H1 (cell line): ENCODE results near the gene SYMPK. TPM values are rescaled to one million over a fixed set of nuclear protein-coding genes. Genes with fewer than 3 reads are reported as not detected.

Experiments used
- CHD7 ChIP-seq: fragments of 300-600 bp; sonication (generic); IDR thresholded peaks from 2 replicates; pipeline ENCODE4 v1.7.1; 2012; ENCODE audit warnings: low read length, moderate library complexity, mild to moderate bottlenecking, inconsistent platforms; ENCODE audit not compliant: insufficient replicate concordance
- CTBP2 ChIP-seq: IDR thresholded peaks from 2 replicates; pipeline ENCODE4 v1.7.0; 2011; ENCODE audit warnings: borderline replicate concordance, mild to moderate bottlenecking, moderate library complexity, mixed read lengths, low read length; ENCODE audit not compliant: insufficient read depth, insufficient read length
- E2F6 ChIP-seq: IDR thresholded peaks from 2 replicates; pipeline ENCODE4 v1.6.1; 2012; ENCODE audit warnings: inconsistent platforms
- FOSL1 ChIP-seq: IDR thresholded peaks from 2 replicates; pipeline ENCODE4 v1.6.1; 2011; ENCODE audit warnings: mild to moderate bottlenecking, low read depth, low read length, moderate library complexity; ENCODE audit not compliant: insufficient read depth
- GABPA ChIP-seq: IDR thresholded peaks from 2 replicates; pipeline ENCODE4 v1.6.1; 2011; ENCODE audit warnings: mild to moderate bottlenecking, low read length, moderate library complexity, borderline replicate concordance; ENCODE audit not compliant: insufficient read depth
- HDAC2 ChIP-seq, 2 experiments: fragments of 300-600 bp in 1 of 2; sonication (generic) in 1 of 2; IDR thresholded peaks; 2 replicates each; pipeline ENCODE4 v1.6.1; 2011 to 2012; ENCODE audit warnings: low read depth in 2 of 2, low read length in 2 of 2, mild to moderate bottlenecking in 2 of 2, moderate library complexity in 2 of 2, borderline replicate concordance in 1 of 2, inconsistent platforms in 1 of 2
- POLR2AphosphoS5 ChIP-seq: IDR thresholded peaks from 2 replicates; pipeline ENCODE4 v1.6.1; 2011; ENCODE audit warnings: low read depth, low read length
- USF2 ChIP-seq: IDR thresholded peaks from 2 replicates; pipeline ENCODE4 v1.6.1; 2011; ENCODE audit warnings: low read length, improper control_type of control experiment
- polyA plus RNA-seq, 7 experiments: library from polyadenylated mRNA; depleted of rRNA in 3 of 7; stranded (reverse) in 5 of 7; unstranded in 2 of 7; fragments of >200 nt in 5 of 7; fragments of 200-250 nt in 2 of 7; gene quantifications; 1 replicate in 5 of 7; 2 replicates in 1 of 7; 4 replicates in 1 of 7; pipeline versions ENCODE4 v1.2.1 to v1.2.3, GENCODE V29; 2011 to 2013; ENCODE audit warnings: missing spikeins in 2 of 7, mixed read lengths in 2 of 7
- total RNA-seq: library from RNA; stranded (reverse); fragmentation: NEBNext Ultra II Directional; extraction: Animal tissue kit (Norgen Biotek cat#: 25700); gene quantifications from 2 replicates; pipeline ENCODE4 v1.2.1, GENCODE V29; 2021

SYMPK gene
- total and polyA plus RNA-seq, 2 of the 8 experiments (the other 6 are each of a cell fraction or from before 2014, with no cell fraction given), result 93.6 to 99.5 TPM

- TF ChIP-seq CHD7 (no peak), CTBP2 (no peak), GABPA (no peak), USF2 (no peak), HDAC2 (IDR thresholded peaks at IDR 0.05; ENCODE audit: borderline replicate concordance in 1 of 2, low read depth in 2 of 2, low read length in 2 of 2) (no peak), FOSL1 (no peak), E2F6 (no peak), POLR2AphosphoS5 (no peak)
Measured at GRCh38 chr19:45899253-45899652, 36.3 kb upstream of the SYMPK start (continued).
